H9 (cell line): Measurements from ENCODE around the gene CACNA1F. TPM values are rescaled to one million over a fixed set of nuclear protein-coding genes. Genes with fewer than 3 reads are reported as not detected.

Source experiments
- DNase-seq: peaks from one replicate; pipeline ENCODE4 v3.0.0-alpha.2; 2017
- H2AFZ ChIP-seq: one replicate; pipeline ENCODE4 v1.6.1; 2013; ENCODE audit warnings: mild to moderate bottlenecking, low read length, control low read depth, moderate library complexity
- H2AK5ac ChIP-seq: 2 replicates; pipeline ENCODE4 v1.6.1; 2013; ENCODE audit warnings: low read length, control low read depth, mixed read lengths; ENCODE audit not compliant: insufficient read length
- H2BK120ac ChIP-seq: one replicate; pipeline ENCODE4 v1.6.1; 2013; ENCODE audit warnings: low read depth, mild to moderate bottlenecking, low read length, control low read depth, inconsistent platforms; ENCODE audit not compliant: poor library complexity, severe bottlenecking
- H2BK12ac ChIP-seq: 2 replicates; pipeline ENCODE4 v1.6.1; 2013; ENCODE audit warnings: low read length, control low read depth, mixed read lengths, low read depth; ENCODE audit not compliant: insufficient read length
- H2BK15ac ChIP-seq: 2 replicates; pipeline ENCODE4 v1.6.1; 2013; ENCODE audit warnings: low read depth, low read length, control low read depth
- H2BK20ac ChIP-seq: one replicate; pipeline ENCODE4 v1.6.1; 2013; ENCODE audit warnings: low read depth, mild to moderate bottlenecking, low read length, control low read depth, inconsistent platforms; ENCODE audit not compliant: poor library complexity, severe bottlenecking
- H2BK5ac ChIP-seq: 2 replicates; pipeline ENCODE4 v1.6.1; 2013; ENCODE audit warnings: low read length, control low read depth, mixed read lengths; ENCODE audit not compliant: insufficient read length
- H3K14ac ChIP-seq: 2 replicates; pipeline ENCODE4 v1.6.1; 2013; ENCODE audit warnings: low read length, control low read depth; ENCODE audit not compliant: insufficient read depth
- H3K18ac ChIP-seq: 2 replicates; pipeline ENCODE4 v1.6.1; 2013; ENCODE audit warnings: low read depth, mild to moderate bottlenecking, mixed read lengths, low read length, control low read depth; ENCODE audit not compliant: insufficient read length
- H3K23ac ChIP-seq: 2 replicates; pipeline ENCODE4 v1.6.1; 2013; ENCODE audit warnings: low read length, control low read depth, mixed read lengths, low read depth; ENCODE audit not compliant: insufficient read length
- H3K23me2 ChIP-seq: 2 replicates; pipeline ENCODE4 v1.6.1; 2013; ENCODE audit warnings: low read depth, mild to moderate bottlenecking, mixed read lengths, low read length, control low read depth; ENCODE audit not compliant: insufficient read length, poor library complexity, severe bottlenecking
- H3K27ac ChIP-seq: 2 replicates; pipeline ENCODE4 v1.5.1; 2013; ENCODE audit warnings: low read length, control low read depth, mixed read lengths, low read depth; ENCODE audit not compliant: insufficient read length
- H3K27me3 ChIP-seq: 2 replicates; pipeline ENCODE4 v1.6.1; 2013; ENCODE audit warnings: low read length, control low read depth, inconsistent platforms; ENCODE audit not compliant: insufficient read depth
- H3K4ac ChIP-seq: 2 replicates; pipeline ENCODE4 v1.6.1; 2013; ENCODE audit warnings: low read depth, mild to moderate bottlenecking, control low read depth, inconsistent platforms, low read length, moderate library complexity
- H3K4me1 ChIP-seq: 2 replicates; pipeline ENCODE4 v1.6.1; 2013; ENCODE audit warnings: low read length, control low read depth, inconsistent platforms; ENCODE audit not compliant: insufficient read depth
- H3K4me2 ChIP-seq: 2 replicates; pipeline ENCODE4 v1.6.1; 2013; ENCODE audit warnings: low read length, control low read depth, mixed read lengths; ENCODE audit not compliant: insufficient read length, insufficient read depth
- H3K56ac ChIP-seq: 2 replicates; pipeline ENCODE4 v1.6.1; 2013; ENCODE audit warnings: low read depth, mild to moderate bottlenecking, mixed read lengths, low read length, control low read depth; ENCODE audit not compliant: insufficient read length
- H3K79me1 ChIP-seq: 2 replicates; pipeline ENCODE4 v1.6.1; 2013; ENCODE audit warnings: low read depth, mild to moderate bottlenecking, moderate library complexity, low read length, control low read depth, inconsistent platforms; ENCODE audit not compliant: insufficient read depth, poor library complexity, severe bottlenecking
- H3K79me2 ChIP-seq: 2 replicates; pipeline ENCODE4 v1.6.1; 2013; ENCODE audit warnings: low read length, control low read depth, inconsistent platforms; ENCODE audit not compliant: insufficient read depth
- H3K9ac ChIP-seq: 2 replicates; pipeline ENCODE4 v1.6.1; 2013; ENCODE audit warnings: low read length, control low read depth, mixed read lengths; ENCODE audit not compliant: insufficient read length; ENCODE audit errors: extremely low read depth
- H3K9me3 ChIP-seq: one replicate; pipeline ENCODE4 v1.6.1; 2013; ENCODE audit warnings: low read depth, low read length, inconsistent platforms; ENCODE audit not compliant: control insufficient read depth
- H3T11ph ChIP-seq: one replicate; pipeline ENCODE4 v1.6.1; 2013; ENCODE audit warnings: mild to moderate bottlenecking, low read length, control low read depth, inconsistent platforms
- H4K20me1 ChIP-seq: one replicate; pipeline ENCODE4 v1.6.1; 2013; ENCODE audit not compliant: control insufficient read depth, insufficient read length, insufficient read depth
- H4K5ac ChIP-seq: 2 replicates; pipeline ENCODE4 v1.6.1; 2013; ENCODE audit warnings: low read depth, mild to moderate bottlenecking, mixed read lengths, low read length, control low read depth; ENCODE audit not compliant: insufficient read length
- H4K8ac ChIP-seq: replicated peaks from 2 replicates; pipeline ENCODE4 v1.6.1; 2013; ENCODE audit warnings: low read length, control low read depth, mixed read lengths, low read depth; ENCODE audit not compliant: insufficient read length
- H4K91ac ChIP-seq: 2 replicates; pipeline ENCODE4 v1.6.1; 2013; ENCODE audit warnings: low read depth, mild to moderate bottlenecking, moderate library complexity, mixed read lengths, low read length, control low read depth; ENCODE audit not compliant: insufficient read length
- H3K27ac Mint-ChIP-seq, 3 experiments: 2 replicates in 2 of 3; 3 replicates in 1 of 3; pipeline ENCODE4 v1.8.0; 2020 to 2021; ENCODE audit warnings: mixed read lengths in 3 of 3, mild to moderate bottlenecking in 1 of 3, moderate library complexity in 1 of 3
- H3K27me3 Mint-ChIP-seq: 2 replicates; pipeline ENCODE4 v1.8.0; 2021; ENCODE audit warnings: low read depth, mild to moderate bottlenecking, moderate library complexity, mixed read lengths
- H3K36me3 Mint-ChIP-seq, 3 experiments: 2 replicates in 2 of 3; 3 replicates in 1 of 3; pipeline ENCODE4 v1.8.0; 2020 to 2021; ENCODE audit warnings: low read depth in 3 of 3, mixed read lengths in 3 of 3; ENCODE audit not compliant: insufficient read depth in 1 of 3
- H3K4me1 Mint-ChIP-seq, 2 experiments: 2 replicates each; pipeline ENCODE4 v1.8.0; 2020; ENCODE audit warnings: mixed read lengths in 2 of 2
- H3K4me3 Mint-ChIP-seq, 2 experiments: 2 replicates in 1 of 2; 3 replicates in 1 of 2; pipeline ENCODE4 v1.8.0; 2020 to 2021; ENCODE audit warnings: mild to moderate bottlenecking in 2 of 2, mixed read lengths in 2 of 2, moderate library complexity in 1 of 2
- H3K9me3 Mint-ChIP-seq, 2 experiments: 2 replicates in 1 of 2; 3 replicates in 1 of 2; pipeline ENCODE4 v1.8.0; 2020; ENCODE audit warnings: mild to moderate bottlenecking in 2 of 2, mixed read lengths in 2 of 2, moderate library complexity in 1 of 2
- WGBS: extraction: QIAGEN DNeasy Blood & Tissue Kit; methylation state at CpG from one replicate; pipeline ENCODE4 v1.1.7; 2013; ENCODE audit warnings: missing lambda C conversion rate, low lambda C conversion rate, mixed read lengths; ENCODE audit not compliant: insufficient read length; ENCODE audit errors: extremely low coverage; 5-methylcytosine and 5-hydroxymethylcytosine counted together
- total RNA-seq: library from RNA; stranded (reverse); gene quantifications from 2 replicates; pipeline ENCODE4 v1.2.1, GENCODE V29; 2021
- TF ChIP-seq, protein P1 (sequence below): fragments of 200-600 bp; sonication (generic); conservative IDR thresholded peaks from 3 replicates; pipeline ENCODE4 v1.8.0; 2021; ENCODE audit warnings: antibody characterized with exemption, mild to moderate bottlenecking

The CACNA1F gene
- total RNA-seq, 1 experiment from 2014 or later, result 1.4 TPM

DNA sequence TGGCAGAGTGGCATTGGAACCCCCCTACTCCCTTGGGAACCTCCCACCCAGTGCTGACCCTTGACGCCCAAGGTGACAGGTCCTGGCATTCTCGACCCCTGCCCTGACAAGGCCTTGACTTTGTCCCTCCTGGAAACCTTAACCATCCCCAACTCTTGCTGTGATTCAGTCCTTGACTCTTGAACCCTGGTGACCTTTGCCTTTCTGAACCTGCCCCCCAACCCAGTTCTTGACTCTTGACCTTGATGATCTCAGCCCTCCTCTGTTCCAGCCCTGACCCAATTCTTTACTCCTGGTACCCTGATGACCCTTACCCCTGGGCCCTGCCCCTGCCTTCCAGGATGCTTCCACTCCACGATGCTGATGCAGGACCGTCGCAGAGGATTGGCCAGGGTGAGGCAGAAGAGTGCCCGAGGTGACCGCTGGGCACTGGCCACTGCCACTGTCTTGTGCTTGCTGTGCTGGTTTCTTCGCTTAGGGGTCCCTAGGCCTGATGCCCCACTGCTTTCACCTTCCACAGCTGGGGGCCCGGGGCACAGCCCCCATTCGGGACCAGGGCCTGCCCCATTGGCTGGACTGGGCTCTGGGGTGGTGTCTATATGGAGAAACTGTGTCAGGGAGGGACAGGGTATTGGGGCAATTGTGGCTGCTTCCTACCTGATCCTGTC, 1.7 kb downstream of the CACNA1F start:
- Histone ChIP-seq H3K23me2 (no peaks in the 10 kb centered on the region), H2BK5ac (no peak overlapping the region), H3K4me1 (no peaks in the 10 kb centered on the region; the same call in 1 of the 2 replicates), H2BK20ac (no peak overlapping the region), H3K79me2 (no peaks in the 10 kb centered on the region), H4K8ac (no peak overlapping the region), H3K4me2 (no peak overlapping the region), H3K27me3 (no peaks in the 10 kb centered on the region), H2BK120ac (no peak overlapping the region), H3K9me3 (peaks cover 7% of the 10 kb centered on the region), H4K91ac (no peak overlapping the region), H2BK12ac (no peak overlapping the region), H2AFZ (no peak overlapping the region), H3K23ac (no peak overlapping the region), H2AK5ac (no peak overlapping the region), H3K18ac (no peak overlapping the region), H3T11ph (no peak overlapping the region), H2BK15ac (no peak overlapping the region), H3K9ac (no peak overlapping the region), H4K5ac (no peak overlapping the region), H3K79me1 (no peaks in the 10 kb centered on the region), H3K27ac (no peak overlapping the region), H3K4ac (no peak overlapping the region), H3K14ac (no peak overlapping the region), H3K56ac (no peak overlapping the region), H4K20me1 (no peaks in the 10 kb centered on the region)
- Mint-ChIP-seq H3K9me3 (peaks cover 62 to 79% of the 10 kb centered on the region in 2 experiments), H3K36me3 (peaks cover 0 to 4% (median 1%) of the 10 kb centered on the region in 3 experiments; a peak in 3 of 7 replicates), H3K27me3 (peaks cover 4% of the 10 kb centered on the region), H3K4me1 (peaks cover 9 to 21% of the 10 kb centered on the region in 2 experiments), H3K27ac (peak overlapping the region in 1 of 3 experiments; percentile 44; a peak in 3 of 7 replicates), H3K4me3 (peak overlapping the region; percentile 69 to 81; a peak in 2 of 5 replicates)
- WGBS, result no CpG with 5 or more reads among the region's 10 CpGs
- no peak for DNase-seq
- TF ChIP-seq, protein P1, sequence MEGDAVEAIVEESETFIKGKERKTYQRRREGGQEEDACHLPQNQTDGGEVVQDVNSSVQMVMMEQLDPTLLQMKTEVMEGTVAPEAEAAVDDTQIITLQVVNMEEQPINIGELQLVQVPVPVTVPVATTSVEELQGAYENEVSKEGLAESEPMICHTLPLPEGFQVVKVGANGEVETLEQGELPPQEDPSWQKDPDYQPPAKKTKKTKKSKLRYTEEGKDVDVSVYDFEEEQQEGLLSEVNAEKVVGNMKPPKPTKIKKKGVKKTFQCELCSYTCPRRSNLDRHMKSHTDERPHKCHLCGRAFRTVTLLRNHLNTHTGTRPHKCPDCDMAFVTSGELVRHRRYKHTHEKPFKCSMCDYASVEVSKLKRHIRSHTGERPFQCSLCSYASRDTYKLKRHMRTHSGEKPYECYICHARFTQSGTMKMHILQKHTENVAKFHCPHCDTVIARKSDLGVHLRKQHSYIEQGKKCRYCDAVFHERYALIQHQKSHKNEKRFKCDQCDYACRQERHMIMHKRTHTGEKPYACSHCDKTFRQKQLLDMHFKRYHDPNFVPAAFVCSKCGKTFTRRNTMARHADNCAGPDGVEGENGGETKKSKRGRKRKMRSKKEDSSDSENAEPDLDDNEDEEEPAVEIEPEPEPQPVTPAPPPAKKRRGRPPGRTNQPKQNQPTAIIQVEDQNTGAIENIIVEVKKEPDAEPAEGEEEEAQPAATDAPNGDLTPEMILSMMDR, result no peak
